Activated CD8-positive, alpha-beta memory T cell treated with anti-CD3 and anti-CD28 coated beads for 24 hours (primary cell): ENCODE measurements around the gene TOX2.

ENCODE experiments used
- DNase-seq: peaks from one replicate; pipeline ENCODE4 v3.0.0-alpha.2; 2020

Gene TOX2

GRCh38 chr20:44006126-44006525, 91.5 kb downstream of the TOX2 start:
- DNase-seq: peak; percentile 35

GRCh38 chr20:44006578-44006977, 91.9 kb downstream of the TOX2 start:
- no peak for DNase-seq

GRCh38 chr20:44008806-44009678, 94.4 kb downstream of the TOX2 start:
- DNase-seq: no peak

GRCh38 chr20:44009679-44009992, 95.0 kb downstream of the TOX2 start:
- DNase-seq: no peak

- no peak for DNase-seq
These were observed 95.6 kb downstream of the TOX2 start for GRCh38 chr20:44010162-44010704.

GRCh38 chr20:44011251-44011940, 96.7 kb downstream of the TOX2 start:
- no peak for DNase-seq

- no peak for DNase-seq
These were observed 98.0 kb downstream of the TOX2 start for GRCh38 chr20:44012466-44013226.

- DNase-seq: no peak
These were observed 100.4 kb downstream of the TOX2 start for GRCh38 chr20:44014807-44015732.

GRCh38 chr20:44015733-44016103, 101.1 kb downstream of the TOX2 start:
- DNase-seq: no peak

- no peak for DNase-seq
These were observed 101.9 kb downstream of the TOX2 start for GRCh38 chr20:44016525-44016924.

- no peak for DNase-seq
These were observed 102.6 kb downstream of the TOX2 start for GRCh38 chr20:44017211-44017610.

GRCh38 chr20:44017905-44018258, 103.2 kb downstream of the TOX2 start:
- DNase-seq: no peak

- peak; percentile 44 for DNase-seq
These were observed 103.7 kb downstream of the TOX2 start for GRCh38 chr20:44018259-44018941.

GRCh38 chr20:44018942-44019637, 104.4 kb downstream of the TOX2 start:
- no peak for DNase-seq

- peak; percentile 69 for DNase-seq
These were observed 105.1 kb downstream of the TOX2 start for GRCh38 chr20:44019638-44020335.

GRCh38 chr20:44020406-44021148, 105.9 kb downstream of the TOX2 start:
- DNase-seq: peak; percentile 54

GRCh38 chr20:44021186-44021585, 106.5 kb downstream of the TOX2 start:
- peak; percentile 47 for DNase-seq

- peak; percentile 52 for DNase-seq
These were observed 107.2 kb downstream of the TOX2 start for GRCh38 chr20:44021900-44022299.

GRCh38 chr20:44022464-44022863, 107.8 kb downstream of the TOX2 start:
- peak; percentile 53 for DNase-seq
